Lung (tissue), 12 donors: ENCODE measurements around the gene FGGY. TPM values are rescaled to one million over a fixed set of nuclear protein-coding genes. Genes with fewer than 3 reads are reported as not detected.

Source experiments
- ATAC-seq: fragments of 200-7000 bp; cut with Tn5 transposase; one replicate; pipeline ENCODE4 v1.9.1; 2020; ENCODE audit warnings: moderate number of reproducible peaks; ENCODE audit not compliant: insufficient read depth, low FRiP score
- DNase-seq, 3 donors: peaks; one replicate each; pipeline ENCODE4 v3.0.0-alpha.2; 2013 to 2017
- H3K27ac ChIP-seq, 2 donors: one replicate each; pipeline ENCODE4 v1.5.1; 2013; ENCODE audit warnings: mild to moderate bottlenecking in 2 of 2, moderate library complexity in 2 of 2, control low read depth in 1 of 2, inconsistent platforms in 1 of 2, low read depth in 1 of 2, low read length in 1 of 2
- H3K27me3 ChIP-seq, 3 donors: one replicate each; pipeline ENCODE4 v1.5.1; 2013; ENCODE audit warnings: low read length in 2 of 3; ENCODE audit not compliant: control insufficient read depth in 3 of 3, insufficient read depth in 3 of 3
- H3K36me3 ChIP-seq, 4 donors: one replicate each; pipeline ENCODE4 v1.5.1; 2013; ENCODE audit warnings: low read length in 4 of 4, mild to moderate bottlenecking in 1 of 4, moderate library complexity in 1 of 4; ENCODE audit not compliant: control insufficient read depth in 4 of 4, insufficient read depth in 4 of 4
- H3K4me1 ChIP-seq, 5 donors: one replicate each; pipeline ENCODE4 v1.5.1; 2013; ENCODE audit warnings: low read length in 5 of 5, mild to moderate bottlenecking in 2 of 5, moderate library complexity in 1 of 5; ENCODE audit not compliant: control insufficient read depth in 5 of 5, insufficient read depth in 5 of 5
- H3K4me3 ChIP-seq: one replicate; pipeline ENCODE4 v1.5.1; 2013; ENCODE audit warnings: mild to moderate bottlenecking, control low read depth, moderate library complexity
- H3K9ac ChIP-seq, 2 donors: one replicate each; pipeline ENCODE4 v1.5.1; 2013; ENCODE audit warnings: low read length in 2 of 2, control low read depth in 1 of 2; ENCODE audit not compliant: insufficient read depth in 1 of 2
- H3K9me3 ChIP-seq, 4 donors: one replicate each; pipeline ENCODE4 v1.5.1; 2013; ENCODE audit warnings: low read length in 3 of 4, mild to moderate bottlenecking in 1 of 4, moderate library complexity in 1 of 4; ENCODE audit not compliant: control insufficient read depth in 4 of 4, insufficient read depth in 3 of 4
- whole genome bisulfite sequencing, 2 donors: extraction: QIAGEN DNeasy Blood & Tissue Kit; methylation state at CpG; one replicate each; pipeline ENCODE4 v1.1.7; 2013; 5-methylcytosine and 5-hydroxymethylcytosine counted together
- polyA plus RNA-seq, 2 donors: library from polyadenylated mRNA; stranded (reverse); fragments of 200-250 nt; gene quantifications; one replicate each; pipeline ENCODE4 v1.2.1, GENCODE V29; 2013
- total RNA-seq, 2 donors: library from RNA; depleted of rRNA in 1 of 2; stranded (reverse); fragments of >200 nt in 1 of 2; gene quantifications; one replicate each; pipeline ENCODE4 v1.2.1, GENCODE V29; 2014 to 2021
- TF ChIP-seq, protein P1 (sequence below): IDR thresholded peaks from 2 replicates; pipeline ENCODE4 v1.5.1; 2012; ENCODE audit warnings: mild to moderate bottlenecking; ENCODE audit errors: control extremely low read depth, extremely low read depth
- donor health status: control.
- donor health status: control.
- donor health status: Bipolar disorder and iron deficiency.
- donor health status: healthy.
- donor health status: DM: yes; HTN: yes; CAD: no.

Gene FGGY
- total and polyA plus RNA-seq, 4 donors, result 16.1 to 42.3 (median 18.3) TPM

DNA sequence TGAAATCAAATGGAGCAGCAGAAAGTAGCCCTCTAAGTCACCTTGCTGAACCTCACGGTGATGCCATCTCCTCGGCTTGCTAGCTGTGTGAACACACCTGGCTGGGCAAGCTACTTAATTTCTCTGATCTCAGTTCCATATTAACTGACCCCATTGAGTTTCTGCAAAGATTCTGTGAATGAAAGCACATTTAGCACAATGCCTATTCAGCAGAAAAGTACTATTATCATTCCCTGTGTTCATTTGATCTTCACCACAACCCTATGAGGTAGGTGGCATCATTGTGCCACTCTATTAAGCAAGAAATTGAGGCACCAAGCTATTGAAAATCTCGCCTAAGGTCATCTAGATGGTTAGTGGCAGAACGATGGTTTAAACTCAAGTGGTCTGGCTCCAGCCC, 387.8 kb downstream of the FGGY start:
- Histone ChIP-seq H3K27ac (no peak overlapping the region), H3K4me1 (peaks cover 0 to 9% (median 2%) of the 10 kb centered on the region in 5 donors), H3K4me3 (no peak overlapping the region), H3K9me3 (no peaks in the 10 kb centered on the region), H3K9ac (no peak overlapping the region), H3K36me3 (no peaks in the 10 kb centered on the region), H3K27me3 (no peaks in the 10 kb centered on the region)
- ATAC-seq (no peak), DNase-seq (no peak)
- WGBS, 2 donors, result 96 to 98% methylated on average over 4 of the region's 4 CpGs
- TF ChIP-seq, protein P1, sequence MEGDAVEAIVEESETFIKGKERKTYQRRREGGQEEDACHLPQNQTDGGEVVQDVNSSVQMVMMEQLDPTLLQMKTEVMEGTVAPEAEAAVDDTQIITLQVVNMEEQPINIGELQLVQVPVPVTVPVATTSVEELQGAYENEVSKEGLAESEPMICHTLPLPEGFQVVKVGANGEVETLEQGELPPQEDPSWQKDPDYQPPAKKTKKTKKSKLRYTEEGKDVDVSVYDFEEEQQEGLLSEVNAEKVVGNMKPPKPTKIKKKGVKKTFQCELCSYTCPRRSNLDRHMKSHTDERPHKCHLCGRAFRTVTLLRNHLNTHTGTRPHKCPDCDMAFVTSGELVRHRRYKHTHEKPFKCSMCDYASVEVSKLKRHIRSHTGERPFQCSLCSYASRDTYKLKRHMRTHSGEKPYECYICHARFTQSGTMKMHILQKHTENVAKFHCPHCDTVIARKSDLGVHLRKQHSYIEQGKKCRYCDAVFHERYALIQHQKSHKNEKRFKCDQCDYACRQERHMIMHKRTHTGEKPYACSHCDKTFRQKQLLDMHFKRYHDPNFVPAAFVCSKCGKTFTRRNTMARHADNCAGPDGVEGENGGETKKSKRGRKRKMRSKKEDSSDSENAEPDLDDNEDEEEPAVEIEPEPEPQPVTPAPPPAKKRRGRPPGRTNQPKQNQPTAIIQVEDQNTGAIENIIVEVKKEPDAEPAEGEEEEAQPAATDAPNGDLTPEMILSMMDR, result no peak

DNA sequence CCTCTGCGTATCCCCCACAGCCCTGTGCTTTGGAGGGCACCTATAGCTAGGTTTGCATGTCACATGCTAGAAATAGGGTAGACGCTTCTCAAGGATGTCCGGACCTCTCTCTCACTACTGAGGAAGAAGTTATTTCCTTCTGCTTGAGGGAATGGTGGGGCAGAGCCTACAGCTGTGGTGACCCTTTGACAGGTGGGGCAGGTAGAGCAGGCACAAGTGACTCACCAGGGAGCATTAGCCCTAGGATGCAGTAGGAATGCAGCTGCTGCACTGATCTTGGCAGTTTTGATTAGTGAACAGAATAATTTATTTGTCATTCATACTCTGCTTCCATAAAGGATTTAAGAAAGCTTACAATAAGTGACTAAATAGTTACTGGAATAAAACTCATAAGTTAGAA, 388.2 kb downstream of the FGGY start:
- no peak overlapping the region for H3K4me3 ChIP-seq
- no peaks in the 10 kb centered on the region for H3K36me3 ChIP-seq
- no peak for ATAC-seq
- TF ChIP-seq, protein P1, result no peak
- peaks cover 0 to 9% (median 2%) of the 10 kb centered on the region in 5 donors for H3K4me1 ChIP-seq
- H3K9ac ChIP-seq, result no peak overlapping the region
- no peaks in the 10 kb centered on the region for H3K27me3 ChIP-seq
- H3K27ac ChIP-seq, result no peak overlapping the region
- no peaks in the 10 kb centered on the region for H3K9me3 ChIP-seq
- 91 to 96% methylated on average over 3 of the region's 3 CpGs for WGBS, 2 donors
- no peak for DNase-seq

DNA sequence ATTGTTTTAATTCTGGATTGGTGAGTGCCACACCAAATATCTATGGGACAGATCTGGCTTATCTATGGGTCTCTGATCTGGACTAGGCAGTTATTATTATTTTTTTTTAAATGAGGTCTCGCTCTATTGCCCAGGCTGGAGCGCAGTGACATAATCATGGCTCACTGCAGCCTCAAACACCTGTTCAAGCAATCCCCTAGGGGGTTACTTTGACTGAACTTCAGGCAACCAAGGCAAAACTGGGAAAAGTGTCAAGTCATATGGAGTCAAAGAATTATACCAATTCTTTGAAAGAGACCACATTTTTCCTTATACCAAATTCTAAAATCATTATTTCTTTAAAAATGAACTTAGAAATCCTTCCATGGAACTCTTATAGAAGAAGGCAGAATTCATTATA, 388.8 kb downstream of the FGGY start:
- H3K27me3 ChIP-seq, result no peaks in the 10 kb centered on the region
- ATAC-seq (no peak), DNase-seq (no peak)
- H3K9me3 ChIP-seq, result no peaks in the 10 kb centered on the region
- H3K36me3 ChIP-seq, result no peaks in the 10 kb centered on the region
- H3K4me1 ChIP-seq, result peaks cover 0 to 9% (median 2%) of the 10 kb centered on the region in 5 donors
- WGBS, 2 donors, result 96 to 99% methylated on average over 2 of the region's 2 CpGs
- no peak overlapping the region for H3K9ac ChIP-seq
- H3K4me3 ChIP-seq, result no peak overlapping the region
- TF ChIP-seq, protein P1, result no peak
- H3K27ac ChIP-seq, result no peak overlapping the region

DNA sequence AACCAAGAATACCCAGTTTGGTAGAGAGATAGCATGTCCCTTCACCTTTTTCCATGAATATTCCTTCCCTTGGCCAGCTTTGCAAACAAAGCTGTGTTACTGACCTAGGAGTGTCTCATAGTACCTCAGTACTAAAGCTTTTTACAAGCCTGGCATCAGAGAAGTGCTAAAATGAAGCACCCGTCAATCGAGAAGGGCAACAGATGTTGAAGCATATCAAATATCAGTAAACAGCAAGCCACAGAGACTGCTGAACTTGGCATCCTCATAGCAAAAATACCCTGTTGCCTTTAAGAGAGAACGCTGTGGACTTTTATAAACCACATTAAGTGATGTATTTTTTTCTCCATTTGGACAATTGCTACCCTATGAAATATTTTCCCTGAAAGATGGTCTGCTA, 389.3 kb downstream of the FGGY start:
- no peaks in the 10 kb centered on the region for H3K36me3 ChIP-seq
- ATAC-seq (no peak), DNase-seq (peak in 1 of 3 donors; percentile 46)
- TF ChIP-seq, protein P1, result no peak
- H3K4me3 ChIP-seq, result no peak overlapping the region
- no peak overlapping the region for H3K9ac ChIP-seq
- H3K27ac ChIP-seq, result no peak overlapping the region
- WGBS, 2 donors, result 78 to 79% methylated on average over 3 of the region's 3 CpGs
- no peaks in the 10 kb centered on the region for H3K27me3 ChIP-seq
- peaks cover 0 to 10% (median 2%) of the 10 kb centered on the region in 5 donors for H3K4me1 ChIP-seq
- no peaks in the 10 kb centered on the region for H3K9me3 ChIP-seq
